Kidney epithelial cell (primary cell): ENCODE data around the gene RPL23. TPM values are rescaled to one million over a fixed set of nuclear protein-coding genes. Genes with fewer than 3 reads are reported as not detected.

Source experiments
- DNase-seq: peaks from one replicate; pipeline ENCODE4 v3.0.0-alpha.2; 2010; ENCODE audit warnings: low read depth
- H3K27me3 ChIP-seq: 2 replicates; pipeline ENCODE4 v1.6.0; 2011; ENCODE audit warnings: low read length; ENCODE audit not compliant: control insufficient read depth, insufficient read depth
- H3K36me3 ChIP-seq: 2 replicates; pipeline ENCODE4 v1.5.1; 2011; ENCODE audit warnings: low read length; ENCODE audit not compliant: control insufficient read depth, insufficient read depth
- H3K4me3 ChIP-seq: 2 replicates; pipeline ENCODE4 v1.5.1; 2011; ENCODE audit warnings: low read depth, mild to moderate bottlenecking, control low read depth, low read length
- total RNA-seq: library from RNA; depleted of rRNA; stranded (reverse); fragments of >200 nt; gene quantifications from 2 replicates; pipeline ENCODE4 v1.2.3, GENCODE V29; 2015
- TF ChIP-seq, protein P1 (sequence below): IDR thresholded peaks from 2 replicates; pipeline ENCODE4 v1.5.1; 2011; ENCODE audit warnings: mild to moderate bottlenecking, moderate library complexity, low read length, control low read depth, inconsistent platforms; ENCODE audit not compliant: insufficient read depth, poor library complexity, severe bottlenecking

RPL23 gene
- total RNA-seq, 1 donor from 2014 or later, result 1,881 TPM

DNA sequence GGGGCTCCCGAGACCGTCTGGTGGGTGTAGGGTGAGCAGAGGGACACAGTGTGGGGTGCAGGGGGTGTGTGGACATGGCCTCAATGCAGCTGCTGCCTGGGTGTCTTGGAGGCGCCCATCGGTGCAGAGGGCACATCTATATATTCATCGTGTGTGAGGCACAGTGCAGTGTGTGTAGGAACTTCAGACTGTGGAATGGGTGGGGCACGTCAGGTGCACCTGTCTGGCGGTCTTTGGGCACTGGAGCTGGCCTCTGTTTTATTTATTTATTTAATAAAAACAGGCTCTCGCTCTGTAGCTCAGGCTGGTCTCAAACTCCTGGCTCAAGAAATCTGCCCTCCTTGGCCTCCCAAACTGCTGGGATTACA, 33.1 kb upstream of the RPL23 start:
- Histone ChIP-seq H3K4me3 (no peak overlapping the region), H3K36me3 (peaks cover 1% of the 10 kb centered on the region)
- TF ChIP-seq, protein P1, sequence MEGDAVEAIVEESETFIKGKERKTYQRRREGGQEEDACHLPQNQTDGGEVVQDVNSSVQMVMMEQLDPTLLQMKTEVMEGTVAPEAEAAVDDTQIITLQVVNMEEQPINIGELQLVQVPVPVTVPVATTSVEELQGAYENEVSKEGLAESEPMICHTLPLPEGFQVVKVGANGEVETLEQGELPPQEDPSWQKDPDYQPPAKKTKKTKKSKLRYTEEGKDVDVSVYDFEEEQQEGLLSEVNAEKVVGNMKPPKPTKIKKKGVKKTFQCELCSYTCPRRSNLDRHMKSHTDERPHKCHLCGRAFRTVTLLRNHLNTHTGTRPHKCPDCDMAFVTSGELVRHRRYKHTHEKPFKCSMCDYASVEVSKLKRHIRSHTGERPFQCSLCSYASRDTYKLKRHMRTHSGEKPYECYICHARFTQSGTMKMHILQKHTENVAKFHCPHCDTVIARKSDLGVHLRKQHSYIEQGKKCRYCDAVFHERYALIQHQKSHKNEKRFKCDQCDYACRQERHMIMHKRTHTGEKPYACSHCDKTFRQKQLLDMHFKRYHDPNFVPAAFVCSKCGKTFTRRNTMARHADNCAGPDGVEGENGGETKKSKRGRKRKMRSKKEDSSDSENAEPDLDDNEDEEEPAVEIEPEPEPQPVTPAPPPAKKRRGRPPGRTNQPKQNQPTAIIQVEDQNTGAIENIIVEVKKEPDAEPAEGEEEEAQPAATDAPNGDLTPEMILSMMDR, result no peak

GRCh38 chr17:38885728-38886642, 32.5 kb upstream of the RPL23 start:
- no peak for DNase-seq
- TF ChIP-seq, protein P1, result no peak
- H3K4me3 ChIP-seq, result no peak overlapping the region
- peaks cover 1% of the 10 kb centered on the region for H3K36me3 ChIP-seq
- H3K27me3 ChIP-seq, result no peaks in the 10 kb centered on the region

More for the DNA sequence above, 33.1 kb upstream of the RPL23 start:
- no peaks in the 10 kb centered on the region for H3K27me3 ChIP-seq
- DNase-seq, result no peak

- H3K36me3 ChIP-seq, result peaks cover 1% of the 10 kb centered on the region
- H3K27me3 ChIP-seq, result no peaks in the 10 kb centered on the region
- no peak overlapping the region for H3K4me3 ChIP-seq
- DNase-seq, result no peak
- TF ChIP-seq, protein P1, result no peak
These were observed 31.7 kb upstream of the RPL23 start for GRCh38 chr17:38885044-38885727.

- no peak for DNase-seq
- TF ChIP-seq, protein P1, result no peak
These were observed 30.3 kb upstream of the RPL23 start for GRCh38 chr17:38883592-38884526.

GRCh38 chr17:38882870-38883269, 29.3 kb upstream of the RPL23 start:
- no peak for DNase-seq
- H3K36me3 ChIP-seq, result no peaks in the 10 kb centered on the region

More at GRCh38 chr17:38883592-38884526, 30.3 kb upstream of the RPL23 start:
- Histone ChIP-seq H3K4me3 (no peak overlapping the region), H3K36me3 (no peaks in the 10 kb centered on the region), H3K27me3 (no peaks in the 10 kb centered on the region)

More at GRCh38 chr17:38882870-38883269, 29.3 kb upstream of the RPL23 start:
- no peaks in the 10 kb centered on the region for H3K27me3 ChIP-seq
- TF ChIP-seq, protein P1, result no peak
- no peak overlapping the region for H3K4me3 ChIP-seq
